Measurements from ENCODE around the gene JOSD2.

Gene JOSD2

GRCh38 chr19:50488389-50489194 lies 22.4 kb downstream of the JOSD2 start:
- Histone ChIP-seq H3K9me3 (ENCODE audit: control insufficient read depth, low read length) (peaks cover 12% of the 10 kb centered on the region), H3K4me1 (ENCODE audit: control insufficient read depth, insufficient read depth, low read length) (no peaks in the 10 kb centered on the region), H3K9ac (ENCODE audit: low read length) (no peak overlapping the region), H3K27me3 (replicated peaks; ENCODE audit: control insufficient read depth, insufficient read depth, low read length) (peaks cover 51% of the 10 kb centered on the region), H3K4me3 (ENCODE audit: low read length) (no peak overlapping the region), H3K36me3 (ENCODE audit: control insufficient read depth, insufficient read depth, low read length, severe bottlenecking) (peaks cover under 1% of the 10 kb centered on the region)
- no peak for DNase-seq (ENCODE audit: low read depth)

GRCh38 chr19:50486823-50487515 lies 24.0 kb downstream of the JOSD2 start:
- H3K27me3 ChIP-seq (replicated peaks; ENCODE audit: control insufficient read depth, insufficient read depth, low read length) = peaks cover 36% of the 10 kb centered on the region
- peaks cover 12% of the 10 kb centered on the region for H3K9me3 ChIP-seq (ENCODE audit: control insufficient read depth, low read length)
- no peaks in the 10 kb centered on the region for H3K4me1 ChIP-seq (ENCODE audit: control insufficient read depth, insufficient read depth, low read length)
- H3K9ac ChIP-seq (ENCODE audit: low read length) = no peak overlapping the region
- peaks cover 9% of the 10 kb centered on the region for H3K36me3 ChIP-seq (ENCODE audit: control insufficient read depth, insufficient read depth, low read length, severe bottlenecking)
- no peak for DNase-seq (ENCODE audit: low read depth)
- no peak overlapping the region for H3K4me3 ChIP-seq (ENCODE audit: low read length)

GRCh38 chr19:50485284-50485955 lies 25.6 kb downstream of the JOSD2 start:
- peaks cover 19% of the 10 kb centered on the region for H3K36me3 ChIP-seq (ENCODE audit: control insufficient read depth, insufficient read depth, low read length, severe bottlenecking)
- H3K4me3 ChIP-seq (ENCODE audit: low read length) = no peak overlapping the region
- no peaks in the 10 kb centered on the region for H3K4me1 ChIP-seq (ENCODE audit: control insufficient read depth, insufficient read depth, low read length)
- H3K9me3 ChIP-seq (ENCODE audit: control insufficient read depth, low read length) = peaks cover 6% of the 10 kb centered on the region
- no peak for DNase-seq (ENCODE audit: low read depth)
- H3K9ac ChIP-seq (ENCODE audit: low read length) = no peak overlapping the region
- H3K27me3 ChIP-seq (replicated peaks; ENCODE audit: control insufficient read depth, insufficient read depth, low read length) = peaks cover 24% of the 10 kb centered on the region

- no peaks in the 10 kb centered on the region for H3K4me1 ChIP-seq (ENCODE audit: control insufficient read depth, insufficient read depth, low read length)
- no peak for DNase-seq (ENCODE audit: low read depth)
- H3K4me3 ChIP-seq (ENCODE audit: low read length) = no peak overlapping the region
- H3K9ac ChIP-seq (ENCODE audit: low read length) = no peak overlapping the region
- peaks cover 9% of the 10 kb centered on the region for H3K27me3 ChIP-seq (replicated peaks; ENCODE audit: control insufficient read depth, insufficient read depth, low read length)
- H3K9me3 ChIP-seq (ENCODE audit: control insufficient read depth, low read length) = peaks cover 5% of the 10 kb centered on the region
- peaks cover 31% of the 10 kb centered on the region for H3K36me3 ChIP-seq (ENCODE audit: control insufficient read depth, insufficient read depth, low read length, severe bottlenecking)
Measured at GRCh38 chr19:50482916-50483315, 28.1 kb downstream of the JOSD2 start.

- Histone ChIP-seq H3K27me3 (replicated peaks; ENCODE audit: control insufficient read depth, insufficient read depth, low read length) (peaks cover 5% of the 10 kb centered on the region), H3K4me3 (ENCODE audit: low read length) (no peak overlapping the region), H3K4me1 (ENCODE audit: control insufficient read depth, insufficient read depth, low read length) (peaks cover 3% of the 10 kb centered on the region), H3K36me3 (ENCODE audit: control insufficient read depth, insufficient read depth, low read length, severe bottlenecking) (peaks cover 31% of the 10 kb centered on the region), H3K9me3 (ENCODE audit: control insufficient read depth, low read length) (peaks cover 5% of the 10 kb centered on the region), H3K9ac (ENCODE audit: low read length) (no peak overlapping the region)
- DNase-seq (ENCODE audit: low read depth) = no peak
Measured at GRCh38 chr19:50482271-50482855, 28.6 kb downstream of the JOSD2 start.

GRCh38 chr19:50481351-50482149 lies 29.4 kb downstream of the JOSD2 start:
- Histone ChIP-seq H3K9me3 (ENCODE audit: control insufficient read depth, low read length) (peaks cover 2% of the 10 kb centered on the region), H3K36me3 (ENCODE audit: control insufficient read depth, insufficient read depth, low read length, severe bottlenecking) (peaks cover 31% of the 10 kb centered on the region), H3K9ac (ENCODE audit: low read length) (no peak overlapping the region), H3K4me1 (ENCODE audit: control insufficient read depth, insufficient read depth, low read length) (peaks cover 9% of the 10 kb centered on the region), H3K27me3 (replicated peaks; ENCODE audit: control insufficient read depth, insufficient read depth, low read length) (no peaks in the 10 kb centered on the region), H3K4me3 (ENCODE audit: low read length) (no peak overlapping the region)
- no peak for DNase-seq (ENCODE audit: low read depth)

GRCh38 chr19:50480281-50481111 lies 30.5 kb downstream of the JOSD2 start:
- Histone ChIP-seq H3K9ac (ENCODE audit: low read length) (no peak overlapping the region), H3K36me3 (ENCODE audit: control insufficient read depth, insufficient read depth, low read length, severe bottlenecking) (peaks cover 31% of the 10 kb centered on the region), H3K4me3 (ENCODE audit: low read length) (no peak overlapping the region), H3K9me3 (ENCODE audit: control insufficient read depth, low read length) (no peaks in the 10 kb centered on the region), H3K4me1 (ENCODE audit: control insufficient read depth, insufficient read depth, low read length) (peaks cover 9% of the 10 kb centered on the region), H3K27me3 (replicated peaks; ENCODE audit: control insufficient read depth, insufficient read depth, low read length) (no peaks in the 10 kb centered on the region)
- DNase-seq (ENCODE audit: low read depth) = no peak

- Histone ChIP-seq H3K9me3 (ENCODE audit: control insufficient read depth, low read length) (no peaks in the 10 kb centered on the region), H3K4me1 (ENCODE audit: control insufficient read depth, insufficient read depth, low read length) (peaks cover 9% of the 10 kb centered on the region), H3K9ac (ENCODE audit: low read length) (no peak overlapping the region), H3K36me3 (ENCODE audit: control insufficient read depth, insufficient read depth, low read length, severe bottlenecking) (peaks cover 31% of the 10 kb centered on the region), H3K27me3 (replicated peaks; ENCODE audit: control insufficient read depth, insufficient read depth, low read length) (no peaks in the 10 kb centered on the region), H3K4me3 (ENCODE audit: low read length) (no peak overlapping the region)
- no peak for DNase-seq (ENCODE audit: low read depth)
Measured at GRCh38 chr19:50479761-50480251, 31.2 kb downstream of the JOSD2 start.

- H3K9me3 ChIP-seq (ENCODE audit: control insufficient read depth, low read length) = no peaks in the 10 kb centered on the region
- H3K36me3 ChIP-seq (ENCODE audit: control insufficient read depth, insufficient read depth, low read length, severe bottlenecking) = peaks cover 31% of the 10 kb centered on the region
- H3K27me3 ChIP-seq (replicated peaks; ENCODE audit: control insufficient read depth, insufficient read depth, low read length) = no peaks in the 10 kb centered on the region
- no peak overlapping the region for H3K9ac ChIP-seq (ENCODE audit: low read length)
- H3K4me1 ChIP-seq (ENCODE audit: control insufficient read depth, insufficient read depth, low read length) = peaks cover 9% of the 10 kb centered on the region
- H3K4me3 ChIP-seq (ENCODE audit: low read length) = no peak overlapping the region
- DNase-seq (ENCODE audit: low read depth) = peak; percentile 53
Measured at GRCh38 chr19:50478901-50479715, 31.9 kb downstream of the JOSD2 start.

All from adipocyte (in vitro differentiated cells).